ENCODE results near the gene PROK1. TPM values are rescaled to one million over a fixed set of nuclear protein-coding genes. Genes with fewer than 3 reads are reported as not detected.

The PROK1 gene
- total and polyA plus RNA-seq, 2 donors (not counting 1 experiment from before 2014, with no cell fraction given): not detected

DNA sequence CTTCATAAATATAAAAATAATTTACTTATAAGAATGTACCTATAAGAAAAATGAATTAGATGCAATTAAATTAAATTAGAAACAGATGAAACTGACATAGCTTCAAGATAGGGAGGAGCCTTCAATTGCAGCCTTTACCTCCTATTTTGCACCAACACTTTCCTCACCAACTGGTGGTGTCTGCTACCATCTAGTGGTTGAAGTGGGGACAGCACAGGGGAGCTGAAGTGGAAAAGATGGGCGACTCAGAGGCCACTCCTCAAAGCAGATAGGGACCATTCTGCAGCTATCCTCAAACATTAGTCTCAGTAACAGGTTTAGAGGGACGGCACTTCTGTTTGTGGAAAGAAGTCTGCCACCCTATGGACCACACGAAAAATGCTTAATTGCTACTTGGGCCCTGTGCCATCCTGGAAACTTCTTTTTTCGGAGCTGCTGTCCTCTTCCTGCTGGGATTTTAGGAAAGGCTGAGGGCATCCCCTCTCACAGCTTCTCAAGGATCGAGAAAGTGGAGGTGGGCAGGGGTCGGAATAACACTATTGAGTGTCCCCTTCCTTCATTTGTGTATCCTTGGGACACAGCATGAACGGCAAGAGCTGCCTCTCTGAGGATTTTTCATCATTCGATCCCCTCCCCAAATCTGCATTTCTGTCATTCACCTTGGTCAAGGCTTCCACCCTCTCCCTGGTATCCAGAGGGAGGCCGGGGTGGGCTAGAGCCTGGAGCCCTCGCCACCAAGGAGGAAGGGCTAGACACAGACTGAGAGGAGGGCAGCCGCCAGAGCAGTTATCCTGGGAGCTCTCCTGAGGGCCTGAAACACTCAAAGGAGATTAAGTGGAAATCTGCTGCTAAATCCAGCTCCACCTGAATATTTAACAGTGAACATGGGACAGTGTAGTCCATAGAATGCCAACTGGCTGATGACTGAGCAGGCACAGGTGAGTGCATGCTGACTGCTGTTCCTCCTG lies 9.6 kb downstream of the PROK1 start:
- WGBS (ENCODE audit: insufficient coverage): 75% methylated on average over 6 of the region's 11 CpGs
- H3K27ac ChIP-seq (ENCODE audit: low read length in 2 of 2): no peak overlapping the region
- ChIA-PET POLR2A (interaction anchor here (0.8 to 1.4 kb wide), 4 partner anchors 48 to 253 kb away, joined by 3 to 7 read pairs (median 4); partner anchors contain the start of gene RBM15), CTCF (interaction anchor here (0.6 to 23.1 kb wide), 67 partner anchors 8 to 468 kb away, joined by 3 to 837 read pairs (median 5); partner anchors contain the start of genes KCNC4, LAMTOR5, RBM15 and STRIP1)
- H3K4me2 ChIP-seq (replicated peaks; ENCODE audit: low read depth, low read length, poor library complexity, severe bottlenecking): no peak overlapping the region
- H4K20me1 ChIP-seq (ENCODE audit: control insufficient read depth, insufficient read depth, low read length, poor library complexity, severe bottlenecking): no peaks in the 10 kb centered on the region
- DNase-seq: peak; percentile 87
- no peaks in the 10 kb centered on the region for H3K9me3 Mint-ChIP-seq (ENCODE audit: insufficient read depth)
- peaks cover 0 to 2% of the 10 kb centered on the region in 2 donors for H3K4me1 ChIP-seq (ENCODE audit: control insufficient read depth in 2 of 2, insufficient read depth in 2 of 2, low read length in 2 of 2)
- H2AFZ ChIP-seq (ENCODE audit: insufficient read depth, low read depth, low read length, poor library complexity, severe bottlenecking): no peak overlapping the region
- H3K36me3 ChIP-seq (replicated peaks in 1 of 2; ENCODE audit: control extremely low read depth in 1 of 2, control insufficient read depth in 1 of 2, extremely low read depth in 1 of 2, insufficient read depth in 2 of 2, low read length in 1 of 2): no peaks in the 10 kb centered on the region
- H3K4me3 Mint-ChIP-seq: no peak overlapping the region
- H3K27ac Mint-ChIP-seq: no peak overlapping the region
- no peak overlapping the region for H3K9ac ChIP-seq (ENCODE audit: low read length)
- TF ChIP-seq, protein P1, sequence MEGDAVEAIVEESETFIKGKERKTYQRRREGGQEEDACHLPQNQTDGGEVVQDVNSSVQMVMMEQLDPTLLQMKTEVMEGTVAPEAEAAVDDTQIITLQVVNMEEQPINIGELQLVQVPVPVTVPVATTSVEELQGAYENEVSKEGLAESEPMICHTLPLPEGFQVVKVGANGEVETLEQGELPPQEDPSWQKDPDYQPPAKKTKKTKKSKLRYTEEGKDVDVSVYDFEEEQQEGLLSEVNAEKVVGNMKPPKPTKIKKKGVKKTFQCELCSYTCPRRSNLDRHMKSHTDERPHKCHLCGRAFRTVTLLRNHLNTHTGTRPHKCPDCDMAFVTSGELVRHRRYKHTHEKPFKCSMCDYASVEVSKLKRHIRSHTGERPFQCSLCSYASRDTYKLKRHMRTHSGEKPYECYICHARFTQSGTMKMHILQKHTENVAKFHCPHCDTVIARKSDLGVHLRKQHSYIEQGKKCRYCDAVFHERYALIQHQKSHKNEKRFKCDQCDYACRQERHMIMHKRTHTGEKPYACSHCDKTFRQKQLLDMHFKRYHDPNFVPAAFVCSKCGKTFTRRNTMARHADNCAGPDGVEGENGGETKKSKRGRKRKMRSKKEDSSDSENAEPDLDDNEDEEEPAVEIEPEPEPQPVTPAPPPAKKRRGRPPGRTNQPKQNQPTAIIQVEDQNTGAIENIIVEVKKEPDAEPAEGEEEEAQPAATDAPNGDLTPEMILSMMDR (IDR thresholded peaks at IDR 0.05): peak; percentile 97
- no peak for TF ChIP-seq EZH2 (IDR thresholded peaks at IDR 0.05; ENCODE audit: borderline replicate concordance, insufficient read depth, low read depth, low read length, poor library complexity, severe bottlenecking)
- ATAC-seq (ENCODE audit: low read depth): peak; percentile 99
- H3K4me1 Mint-ChIP-seq: no peaks in the 10 kb centered on the region
- intact Hi-C loops (cut with micrococcal nuclease): loop anchor here (1.0 to 2.0 kb wide), 8 partner anchors 48 to 432 kb away; no protein-coding TSS in a partner anchor
- peaks cover 4% of the 10 kb centered on the region for H3K27me3 Mint-ChIP-seq
- no peaks in the 10 kb centered on the region for H3K9me3 ChIP-seq (ENCODE audit: control extremely low read depth in 1 of 3, control insufficient read depth in 2 of 3, insufficient read depth in 1 of 3, low read length in 2 of 3)
- H3K27me3 ChIP-seq (replicated peaks in 1 of 4; ENCODE audit: control extremely low read depth in 1 of 4, control insufficient read depth in 3 of 4, insufficient read depth in 4 of 4, low read length in 3 of 4): peaks cover 0 to 3% (median 0%) of the 10 kb centered on the region in 4 experiments
- no peak overlapping the region for H3K4me3 ChIP-seq (ENCODE audit: control extremely low read depth in 1 of 5, extremely low read depth in 1 of 5, insufficient read depth in 1 of 5, low read depth in 2 of 5, low read length in 4 of 5)
- H3K79me2 ChIP-seq (ENCODE audit: control insufficient read depth, insufficient read depth, low read length): no peaks in the 10 kb centered on the region

All from B cell (primary cell).